Gastroesophageal sphincter (tissue), 3 donors: ENCODE measurements around the gene EEF1AKMT3.

ENCODE experiments used
- EP300 ChIP-seq: sonication (generic); formaldehyde crosslinking; IDR thresholded peaks from one replicate; pipeline ENCODE4 v1.6.1; 2017; ENCODE audit warnings: antibody characterized with exemption, mild to moderate bottlenecking
- POLR2A ChIP-seq, 2 donors: fragments of 450-650 bp; IDR thresholded peaks; one replicate each; pipeline ENCODE4 v1.6.1; 2017; ENCODE audit warnings: antibody characterized with exemption in 2 of 2, mild to moderate bottlenecking in 2 of 2, moderate library complexity in 1 of 2
- POLR2AphosphoS5 ChIP-seq: sonication (generic); formaldehyde crosslinking; IDR thresholded peaks from one replicate; pipeline ENCODE4 v1.6.1; 2017; ENCODE audit warnings: antibody characterized with exemption
- TF ChIP-seq, protein P1 (sequence below), 4 experiments: fragments of 200-600 bp in 2 of 4; fragments of 450-650 bp in 2 of 4; sonication (generic) in 1 of 4; IDR thresholded peaks; one replicate each; pipeline ENCODE4 v1.5.1; 2017 to 2019; ENCODE audit warnings: antibody characterized with exemption in 4 of 4, mild to moderate bottlenecking in 2 of 4, moderate library complexity in 2 of 4

DNA sequence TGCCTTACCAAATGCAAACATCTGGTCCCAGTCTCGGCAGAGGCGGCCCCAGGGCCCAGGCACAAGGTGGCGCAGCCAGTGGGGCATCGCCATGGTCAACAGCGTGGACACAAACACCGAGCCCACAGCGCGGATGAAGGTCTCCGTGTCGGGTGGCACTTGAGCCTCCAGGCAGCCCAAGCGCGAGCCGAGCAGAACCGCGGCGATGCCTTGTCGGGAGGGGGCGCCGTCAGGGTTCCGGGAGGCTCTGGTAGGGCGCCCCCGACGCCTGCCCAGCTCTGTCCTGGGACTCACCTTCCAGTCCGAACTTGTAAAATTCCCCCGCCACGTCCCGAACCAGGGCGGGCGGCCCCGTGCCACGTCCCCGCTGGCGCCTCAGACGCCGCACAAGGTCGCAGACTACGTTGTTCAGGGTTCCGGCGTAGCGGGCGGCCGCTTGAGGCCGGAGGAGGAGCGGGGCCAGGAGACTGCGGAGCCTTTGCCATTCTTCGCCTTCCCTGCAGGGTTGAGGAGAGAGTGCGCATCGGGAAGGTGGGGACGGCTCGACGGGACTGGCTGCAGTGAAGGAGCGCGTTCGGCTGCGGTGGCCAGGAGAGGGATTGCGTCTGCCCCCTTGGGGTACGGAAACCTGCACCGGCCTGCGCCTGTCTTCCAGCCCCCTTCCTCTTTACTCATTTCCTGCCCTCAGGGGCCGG, 7.3 kb upstream of the EEF1AKMT3 start:
- no peak for TF ChIP-seq POLR2A (IDR thresholded peaks at IDR 0.05)
- TF ChIP-seq, protein P1, sequence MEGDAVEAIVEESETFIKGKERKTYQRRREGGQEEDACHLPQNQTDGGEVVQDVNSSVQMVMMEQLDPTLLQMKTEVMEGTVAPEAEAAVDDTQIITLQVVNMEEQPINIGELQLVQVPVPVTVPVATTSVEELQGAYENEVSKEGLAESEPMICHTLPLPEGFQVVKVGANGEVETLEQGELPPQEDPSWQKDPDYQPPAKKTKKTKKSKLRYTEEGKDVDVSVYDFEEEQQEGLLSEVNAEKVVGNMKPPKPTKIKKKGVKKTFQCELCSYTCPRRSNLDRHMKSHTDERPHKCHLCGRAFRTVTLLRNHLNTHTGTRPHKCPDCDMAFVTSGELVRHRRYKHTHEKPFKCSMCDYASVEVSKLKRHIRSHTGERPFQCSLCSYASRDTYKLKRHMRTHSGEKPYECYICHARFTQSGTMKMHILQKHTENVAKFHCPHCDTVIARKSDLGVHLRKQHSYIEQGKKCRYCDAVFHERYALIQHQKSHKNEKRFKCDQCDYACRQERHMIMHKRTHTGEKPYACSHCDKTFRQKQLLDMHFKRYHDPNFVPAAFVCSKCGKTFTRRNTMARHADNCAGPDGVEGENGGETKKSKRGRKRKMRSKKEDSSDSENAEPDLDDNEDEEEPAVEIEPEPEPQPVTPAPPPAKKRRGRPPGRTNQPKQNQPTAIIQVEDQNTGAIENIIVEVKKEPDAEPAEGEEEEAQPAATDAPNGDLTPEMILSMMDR (IDR thresholded peaks at IDR 0.05): peak in 3 of 4 experiments; percentile 3 to 34 (median 16)
- no peak for TF ChIP-seq POLR2AphosphoS5
- no peak for TF ChIP-seq EP300
